ENCODE measurements around the gene ZNF598.

Gene ZNF598

GRCh38 chr16:1953734-1954133, 55.9 kb downstream of the ZNF598 start:
- Histone ChIP-seq H3K9ac (no peak overlapping the region), H3K79me2 (ENCODE audit: insufficient read depth, low read depth) (no peaks in the 10 kb centered on the region), H3K27me3 (ENCODE audit: insufficient read depth, low read depth) (peaks cover 29% of the 10 kb centered on the region; the same call in 1 of the 2 replicates), H3K4me2 (no peak overlapping the region), H3K36me3 (ENCODE audit: insufficient read depth) (no peaks in the 10 kb centered on the region), H3K4me3 (IDR thresholded peaks at IDR 0.05; ENCODE audit: insufficient read depth, low read depth, low read length) (no peak overlapping the region), H3K27ac (no peak overlapping the region), H4K20me1 (ENCODE audit: insufficient read depth) (no peaks in the 10 kb centered on the region), H2AFZ (ENCODE audit: low read depth) (no peak overlapping the region), H3K4me1 (ENCODE audit: low read depth, poor library complexity, severe bottlenecking) (peaks cover 2% of the 10 kb centered on the region)
- TF ChIP-seq, protein P1, sequence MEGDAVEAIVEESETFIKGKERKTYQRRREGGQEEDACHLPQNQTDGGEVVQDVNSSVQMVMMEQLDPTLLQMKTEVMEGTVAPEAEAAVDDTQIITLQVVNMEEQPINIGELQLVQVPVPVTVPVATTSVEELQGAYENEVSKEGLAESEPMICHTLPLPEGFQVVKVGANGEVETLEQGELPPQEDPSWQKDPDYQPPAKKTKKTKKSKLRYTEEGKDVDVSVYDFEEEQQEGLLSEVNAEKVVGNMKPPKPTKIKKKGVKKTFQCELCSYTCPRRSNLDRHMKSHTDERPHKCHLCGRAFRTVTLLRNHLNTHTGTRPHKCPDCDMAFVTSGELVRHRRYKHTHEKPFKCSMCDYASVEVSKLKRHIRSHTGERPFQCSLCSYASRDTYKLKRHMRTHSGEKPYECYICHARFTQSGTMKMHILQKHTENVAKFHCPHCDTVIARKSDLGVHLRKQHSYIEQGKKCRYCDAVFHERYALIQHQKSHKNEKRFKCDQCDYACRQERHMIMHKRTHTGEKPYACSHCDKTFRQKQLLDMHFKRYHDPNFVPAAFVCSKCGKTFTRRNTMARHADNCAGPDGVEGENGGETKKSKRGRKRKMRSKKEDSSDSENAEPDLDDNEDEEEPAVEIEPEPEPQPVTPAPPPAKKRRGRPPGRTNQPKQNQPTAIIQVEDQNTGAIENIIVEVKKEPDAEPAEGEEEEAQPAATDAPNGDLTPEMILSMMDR (conservative IDR thresholded peaks at IDR 0.05; ENCODE audit: low read depth, low read length) = no peak

DNA sequence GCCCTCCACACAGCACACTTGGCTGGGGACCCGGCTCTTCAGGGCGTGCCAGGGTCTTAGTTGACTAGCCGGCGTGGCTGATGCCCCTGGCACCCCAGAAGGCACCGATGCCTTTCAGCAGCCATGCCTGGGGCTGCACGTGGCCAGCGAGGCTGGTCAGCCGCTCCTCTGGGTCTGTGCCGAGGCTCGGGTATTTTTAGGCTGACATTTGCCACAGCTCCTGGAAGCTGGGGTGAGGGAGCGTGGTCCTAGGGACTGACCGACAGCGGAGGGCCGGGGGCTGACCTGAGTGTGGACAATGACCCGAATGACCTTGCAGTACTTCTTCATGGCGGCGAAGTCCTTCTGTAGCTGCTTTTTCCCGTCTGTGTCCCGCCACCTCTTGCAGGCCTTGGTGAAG, 59.1 kb downstream of the ZNF598 start:
- H3K27ac ChIP-seq = no peak overlapping the region
- no peaks in the 10 kb centered on the region for H3K36me3 ChIP-seq (ENCODE audit: insufficient read depth)
- H3K4me1 ChIP-seq (ENCODE audit: low read depth, poor library complexity, severe bottlenecking) = no peaks in the 10 kb centered on the region
- TF ChIP-seq, protein P1 (conservative IDR thresholded peaks at IDR 0.05; ENCODE audit: low read depth, low read length) = no peak
- no peaks in the 10 kb centered on the region for H4K20me1 ChIP-seq (ENCODE audit: insufficient read depth)
- no peak overlapping the region for H3K9ac ChIP-seq
- H2AFZ ChIP-seq (ENCODE audit: low read depth) = no peak overlapping the region
- no peak overlapping the region for H3K4me3 ChIP-seq (IDR thresholded peaks at IDR 0.05; ENCODE audit: insufficient read depth, low read depth, low read length)
- no peaks in the 10 kb centered on the region for H3K79me2 ChIP-seq (ENCODE audit: insufficient read depth, low read depth)
- H3K27me3 ChIP-seq (ENCODE audit: insufficient read depth, low read depth) = peaks cover 20% of the 10 kb centered on the region; the same call in 1 of the 2 replicates
- no peak overlapping the region for H3K4me2 ChIP-seq

DNA sequence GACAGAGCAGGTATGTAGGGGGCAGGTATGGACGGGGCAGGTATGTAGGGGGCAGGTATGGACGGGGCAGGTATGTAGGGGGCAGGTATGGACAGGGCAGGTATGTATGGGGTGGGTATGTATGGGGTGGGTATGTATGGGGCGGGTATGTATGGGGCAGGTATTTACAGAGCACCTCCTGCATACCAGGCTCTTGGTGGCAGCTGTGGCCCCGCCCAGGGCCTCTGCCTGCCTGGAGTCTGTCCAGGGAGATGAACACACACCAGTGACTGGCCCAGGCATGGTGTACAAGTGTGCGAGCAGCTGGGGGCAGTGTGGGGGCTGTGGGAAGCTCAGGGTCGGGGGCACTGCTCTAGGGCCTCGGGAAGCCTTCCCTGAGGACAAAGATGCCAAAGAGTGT, 59.6 kb downstream of the ZNF598 start:
- Histone ChIP-seq H3K27me3 (ENCODE audit: insufficient read depth, low read depth) (peaks cover 17% of the 10 kb centered on the region; the same call in 1 of the 2 replicates), H3K4me3 (IDR thresholded peaks at IDR 0.05; ENCODE audit: insufficient read depth, low read depth, low read length) (no peak overlapping the region), H3K36me3 (ENCODE audit: insufficient read depth) (no peaks in the 10 kb centered on the region), H3K79me2 (ENCODE audit: insufficient read depth, low read depth) (no peaks in the 10 kb centered on the region), H3K9ac (no peak overlapping the region), H3K4me1 (ENCODE audit: low read depth, poor library complexity, severe bottlenecking) (no peaks in the 10 kb centered on the region), H3K4me2 (no peak overlapping the region), H2AFZ (ENCODE audit: low read depth) (no peak overlapping the region), H3K27ac (no peak overlapping the region), H4K20me1 (ENCODE audit: insufficient read depth) (no peaks in the 10 kb centered on the region)
- TF ChIP-seq, protein P1 (conservative IDR thresholded peaks at IDR 0.05; ENCODE audit: low read depth, low read length) = no peak

- Histone ChIP-seq H3K27ac (no peak overlapping the region), H3K4me3 (IDR thresholded peaks at IDR 0.05; ENCODE audit: insufficient read depth, low read depth, low read length) (no peak overlapping the region), H2AFZ (ENCODE audit: low read depth) (no peak overlapping the region), H3K27me3 (ENCODE audit: insufficient read depth, low read depth) (peaks cover 12% of the 10 kb centered on the region; the same call in 1 of the 2 replicates), H3K36me3 (ENCODE audit: insufficient read depth) (no peaks in the 10 kb centered on the region), H3K9ac (no peak overlapping the region), H3K4me1 (ENCODE audit: low read depth, poor library complexity, severe bottlenecking) (no peaks in the 10 kb centered on the region), H3K4me2 (no peak overlapping the region), H3K79me2 (ENCODE audit: insufficient read depth, low read depth) (no peaks in the 10 kb centered on the region), H4K20me1 (ENCODE audit: insufficient read depth) (no peaks in the 10 kb centered on the region)
- TF ChIP-seq, protein P1 (conservative IDR thresholded peaks at IDR 0.05; ENCODE audit: low read depth, low read length) = no peak
Observed at GRCh38 chr16:1949507-1949906, 60.1 kb downstream of the ZNF598 start.
